ENCODE results near the gene ARHGEF7.

Gene ARHGEF7

DNA sequence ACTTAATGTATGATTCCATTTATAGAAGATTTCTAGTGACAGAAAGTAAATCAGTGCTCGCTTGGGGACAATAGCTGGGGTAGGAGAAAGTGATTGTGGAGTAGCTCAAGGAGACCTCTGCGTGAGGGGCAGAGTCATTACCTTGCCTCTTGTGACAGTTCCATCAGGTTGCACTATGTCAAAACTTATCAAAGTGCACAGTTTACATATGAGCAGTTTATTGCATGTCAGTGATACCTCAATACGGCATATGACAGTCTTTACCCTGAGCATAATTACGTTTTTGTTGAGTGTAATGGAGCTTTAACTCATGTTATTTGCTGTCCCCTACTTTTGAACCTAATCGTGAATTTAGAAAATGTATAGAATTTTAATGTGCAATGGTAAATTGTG is 15.0 kb downstream of the ARHGEF7 start:
- TF ChIP-seq, protein P1, sequence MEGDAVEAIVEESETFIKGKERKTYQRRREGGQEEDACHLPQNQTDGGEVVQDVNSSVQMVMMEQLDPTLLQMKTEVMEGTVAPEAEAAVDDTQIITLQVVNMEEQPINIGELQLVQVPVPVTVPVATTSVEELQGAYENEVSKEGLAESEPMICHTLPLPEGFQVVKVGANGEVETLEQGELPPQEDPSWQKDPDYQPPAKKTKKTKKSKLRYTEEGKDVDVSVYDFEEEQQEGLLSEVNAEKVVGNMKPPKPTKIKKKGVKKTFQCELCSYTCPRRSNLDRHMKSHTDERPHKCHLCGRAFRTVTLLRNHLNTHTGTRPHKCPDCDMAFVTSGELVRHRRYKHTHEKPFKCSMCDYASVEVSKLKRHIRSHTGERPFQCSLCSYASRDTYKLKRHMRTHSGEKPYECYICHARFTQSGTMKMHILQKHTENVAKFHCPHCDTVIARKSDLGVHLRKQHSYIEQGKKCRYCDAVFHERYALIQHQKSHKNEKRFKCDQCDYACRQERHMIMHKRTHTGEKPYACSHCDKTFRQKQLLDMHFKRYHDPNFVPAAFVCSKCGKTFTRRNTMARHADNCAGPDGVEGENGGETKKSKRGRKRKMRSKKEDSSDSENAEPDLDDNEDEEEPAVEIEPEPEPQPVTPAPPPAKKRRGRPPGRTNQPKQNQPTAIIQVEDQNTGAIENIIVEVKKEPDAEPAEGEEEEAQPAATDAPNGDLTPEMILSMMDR (IDR thresholded peaks at IDR 0.05; ENCODE audit: control insufficient read depth, insufficient read depth, low read depth, low read length, missing control alignments) = no peak
- DNase-seq (ENCODE audit: low read depth) = no peak
- H3K4me3 ChIP-seq (ENCODE audit: control insufficient read depth, low read depth, low read length) = no peak overlapping the region

DNA sequence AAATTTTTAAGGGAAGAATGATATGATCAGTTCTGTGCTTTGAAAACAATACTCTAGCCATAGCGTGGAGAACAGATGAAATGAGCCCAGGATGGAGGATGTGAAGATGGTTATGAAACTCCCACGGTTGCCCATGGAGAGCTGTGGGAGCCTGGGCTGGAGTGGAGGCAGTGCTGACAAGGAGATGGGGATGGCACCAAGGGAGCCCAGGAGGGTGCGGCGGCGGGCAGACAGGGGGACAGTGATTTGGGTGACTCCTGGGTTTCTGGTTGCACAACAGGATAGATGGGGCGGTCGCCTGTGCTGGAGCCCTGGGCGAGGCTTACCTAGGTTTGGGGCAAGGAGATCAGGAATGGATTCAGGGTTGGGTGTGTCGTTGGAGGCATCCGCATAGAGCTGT is 15.9 kb downstream of the ARHGEF7 start:
- no peak for DNase-seq (ENCODE audit: low read depth)
- TF ChIP-seq, protein P1 (IDR thresholded peaks at IDR 0.05; ENCODE audit: control insufficient read depth, insufficient read depth, low read depth, low read length, missing control alignments) = no peak
- no peak overlapping the region for H3K4me3 ChIP-seq (ENCODE audit: control insufficient read depth, low read depth, low read length)

- no peak for DNase-seq (ENCODE audit: low read depth)
- H3K4me3 ChIP-seq (ENCODE audit: control insufficient read depth, low read depth, low read length) = no peak overlapping the region
- TF ChIP-seq, protein P1 (IDR thresholded peaks at IDR 0.05; ENCODE audit: control insufficient read depth, insufficient read depth, low read depth, low read length, missing control alignments) = no peak
These were observed 16.5 kb downstream of the ARHGEF7 start for GRCh38 chr13:111131611-111132010.

DNA sequence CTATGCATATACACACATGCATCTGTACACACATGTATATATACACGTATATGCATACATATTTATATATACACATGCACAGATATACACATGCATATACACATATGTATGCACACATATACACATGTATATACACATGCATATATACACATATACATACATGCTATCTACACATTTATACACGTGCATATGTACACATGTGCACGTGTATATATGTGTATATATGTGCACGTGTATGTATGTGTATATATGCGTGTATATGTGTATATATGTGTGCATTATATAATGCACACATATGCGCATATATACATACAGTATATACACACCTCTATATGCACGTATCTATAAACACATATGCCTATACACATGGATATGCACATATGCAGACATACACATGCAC is 17.8 kb downstream of the ARHGEF7 start:
- TF ChIP-seq, protein P1 (IDR thresholded peaks at IDR 0.05; ENCODE audit: control insufficient read depth, insufficient read depth, low read depth, low read length, missing control alignments) = no peak

DNA sequence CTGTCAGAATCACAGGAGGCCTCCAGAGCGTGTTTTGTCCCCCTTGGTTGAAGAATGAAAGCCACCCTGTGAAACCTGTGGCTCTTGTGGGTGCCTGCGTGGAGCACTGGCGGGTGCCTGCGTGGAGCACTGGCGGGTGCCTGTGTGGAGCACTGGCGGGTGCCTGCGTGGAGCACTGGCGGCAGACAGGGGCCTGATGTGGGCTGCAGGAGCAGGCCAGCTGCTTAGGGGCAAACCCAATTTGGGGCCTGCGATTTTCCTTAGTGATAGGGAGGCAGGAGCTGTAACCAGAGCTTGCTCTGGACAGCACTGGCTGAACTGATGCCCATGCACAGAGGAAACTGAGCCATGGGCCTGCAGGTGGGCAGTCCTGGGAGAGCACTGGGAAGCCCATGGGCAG is 24.3 kb downstream of the ARHGEF7 start:
- DNase-seq (ENCODE audit: low read depth) = no peak
- TF ChIP-seq, protein P1 (IDR thresholded peaks at IDR 0.05; ENCODE audit: control insufficient read depth, insufficient read depth, low read depth, low read length, missing control alignments) = no peak
- H3K4me3 ChIP-seq (ENCODE audit: control insufficient read depth, low read depth, low read length) = no peak overlapping the region

More for the DNA sequence above, 17.8 kb downstream of the ARHGEF7 start:
- H3K4me3 ChIP-seq (ENCODE audit: control insufficient read depth, low read depth, low read length) = no peak overlapping the region
- no peak for DNase-seq (ENCODE audit: low read depth)

DNA sequence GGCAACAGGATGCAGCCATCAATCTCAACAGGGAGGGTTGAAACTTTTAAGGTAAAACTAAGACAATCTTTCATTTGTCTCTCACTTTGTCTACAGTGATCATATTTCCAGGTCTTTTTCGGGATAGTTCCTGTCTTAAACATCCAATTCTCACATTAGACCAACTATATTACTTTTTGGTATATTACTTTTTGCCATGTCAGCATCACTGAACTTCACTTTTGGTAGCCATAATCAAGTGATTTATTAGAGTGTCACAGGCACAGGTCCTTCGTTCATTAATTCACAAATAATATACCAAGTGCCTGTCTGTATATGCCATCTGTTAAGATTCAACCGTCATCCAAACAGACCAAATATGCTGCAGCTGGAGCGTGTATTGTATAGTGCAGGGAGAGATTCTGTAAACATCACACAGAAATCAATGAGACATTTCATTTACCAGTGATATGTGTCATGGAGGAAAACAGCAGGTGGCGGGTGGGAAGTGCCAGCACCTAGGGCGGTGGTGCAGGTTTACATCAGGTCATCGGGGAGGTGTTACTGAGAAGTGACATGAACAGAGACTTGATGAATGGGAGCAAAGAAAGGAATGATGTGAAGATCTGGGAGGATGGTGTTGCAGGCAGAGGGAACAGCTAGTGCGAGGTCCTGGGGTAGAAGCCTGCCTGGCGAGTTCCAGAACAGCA is 24.9 kb downstream of the ARHGEF7 start:
- no peak overlapping the region for H3K4me3 ChIP-seq (ENCODE audit: control insufficient read depth, low read depth, low read length)
- no peak for DNase-seq (ENCODE audit: low read depth)
- TF ChIP-seq, protein P1 (IDR thresholded peaks at IDR 0.05; ENCODE audit: control insufficient read depth, insufficient read depth, low read depth, low read length, missing control alignments) = no peak
